Osteoblast (primary cell): ENCODE measurements around the gene HOXB5. TPM values are rescaled to one million over a fixed set of nuclear protein-coding genes. Genes with fewer than 3 reads are reported as not detected.

ENCODE experiments used
- DNase-seq: peaks from one replicate; pipeline ENCODE4 v3.0.0; 2011; ENCODE audit warnings: low spot score, mixed read lengths; ENCODE audit not compliant: insufficient read length; ENCODE audit errors: missing footprints
- H2AFZ ChIP-seq: 2 replicates; pipeline ENCODE4 v1.6.0; 2011; ENCODE audit warnings: mild to moderate bottlenecking, low read length
- H3K27ac ChIP-seq: 2 replicates; pipeline ENCODE4 v1.5.1; 2011; ENCODE audit warnings: mild to moderate bottlenecking, low read depth, low read length, moderate library complexity
- H3K27me3 ChIP-seq: 2 replicates; pipeline ENCODE4 v1.6.0; 2012; ENCODE audit warnings: mild to moderate bottlenecking, control low read depth, inconsistent platforms, low read length, moderate library complexity; ENCODE audit not compliant: insufficient read depth
- H3K36me3 ChIP-seq: 2 replicates; pipeline ENCODE4 v1.5.1; 2011; ENCODE audit warnings: mild to moderate bottlenecking, low read length, control low read depth, moderate library complexity; ENCODE audit not compliant: insufficient read depth
- H3K4me1 ChIP-seq: 2 replicates; pipeline ENCODE4 v1.5.1; 2011; ENCODE audit warnings: mild to moderate bottlenecking, low read length, control low read depth, moderate library complexity; ENCODE audit not compliant: insufficient read depth
- H3K4me2 ChIP-seq: 2 replicates; pipeline ENCODE4 v1.6.0; 2011; ENCODE audit warnings: mild to moderate bottlenecking, low read length; ENCODE audit not compliant: insufficient read depth
- H3K4me3 ChIP-seq: fragments of 200-600 bp; sonication (generic); 3 replicates; pipeline ENCODE4 v1.5.1; 2012; ENCODE audit warnings: mild to moderate bottlenecking, low read length, inconsistent platforms; ENCODE audit not compliant: insufficient read depth
- H3K79me2 ChIP-seq: 2 replicates; pipeline ENCODE4 v1.6.0; 2012; ENCODE audit warnings: mild to moderate bottlenecking, low read length, control low read depth, inconsistent platforms; ENCODE audit not compliant: insufficient read depth
- H3K9me3 ChIP-seq: 2 replicates; pipeline ENCODE4 v1.5.1; 2011; ENCODE audit warnings: low read depth, low read length, control low read depth
- H4K20me1 ChIP-seq: 2 replicates; pipeline ENCODE4 v1.6.0; 2012; ENCODE audit warnings: mild to moderate bottlenecking, low read length, control low read depth; ENCODE audit not compliant: insufficient read depth
- total RNA-seq: library from RNA; depleted of rRNA; stranded (reverse); fragments of >200 nt; gene quantifications from 2 replicates; pipeline ENCODE4 v1.2.3, GENCODE V29; 2012
- TF ChIP-seq, protein P1 (sequence below): IDR thresholded peaks from 2 replicates; pipeline ENCODE4 v1.5.1; 2011; ENCODE audit warnings: mild to moderate bottlenecking, low read depth, low read length, moderate library complexity; ENCODE audit errors: extremely low read depth

The HOXB5 gene
- total RNA-seq, 1 donor, result not detected

DNA sequence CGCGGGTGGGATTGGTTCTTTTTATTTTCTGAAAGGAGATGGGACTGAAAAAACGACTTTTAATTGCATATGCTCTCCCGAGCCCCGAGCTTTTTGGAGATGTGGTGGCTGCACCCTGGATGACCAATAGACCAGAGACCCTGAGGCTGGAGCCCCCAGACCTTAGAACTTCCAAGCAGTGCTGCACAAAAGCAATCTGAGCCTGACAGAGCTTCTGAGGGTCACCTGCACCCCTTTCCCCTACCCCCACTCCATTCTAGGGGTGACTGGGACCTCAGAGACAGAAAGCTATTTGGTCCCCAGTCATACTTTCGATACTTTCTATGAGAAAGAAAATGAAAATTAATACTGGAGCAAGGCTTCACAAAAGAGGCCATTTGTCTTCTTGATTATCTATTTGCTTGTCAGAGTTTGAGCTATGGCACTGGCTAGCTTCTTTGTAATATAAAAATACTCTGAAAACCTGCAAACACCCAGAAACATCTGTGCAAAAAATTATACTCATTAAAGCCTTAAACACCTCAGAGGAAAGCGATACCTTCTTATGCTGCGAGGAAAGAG, 19.0 kb downstream of the HOXB5 start:
- no peak overlapping the region for H3K4me2 ChIP-seq
- no peaks in the 10 kb centered on the region for H4K20me1 ChIP-seq
- H3K9me3 ChIP-seq, result no peaks in the 10 kb centered on the region
- H3K4me1 ChIP-seq, result no peaks in the 10 kb centered on the region
- TF ChIP-seq, protein P1, sequence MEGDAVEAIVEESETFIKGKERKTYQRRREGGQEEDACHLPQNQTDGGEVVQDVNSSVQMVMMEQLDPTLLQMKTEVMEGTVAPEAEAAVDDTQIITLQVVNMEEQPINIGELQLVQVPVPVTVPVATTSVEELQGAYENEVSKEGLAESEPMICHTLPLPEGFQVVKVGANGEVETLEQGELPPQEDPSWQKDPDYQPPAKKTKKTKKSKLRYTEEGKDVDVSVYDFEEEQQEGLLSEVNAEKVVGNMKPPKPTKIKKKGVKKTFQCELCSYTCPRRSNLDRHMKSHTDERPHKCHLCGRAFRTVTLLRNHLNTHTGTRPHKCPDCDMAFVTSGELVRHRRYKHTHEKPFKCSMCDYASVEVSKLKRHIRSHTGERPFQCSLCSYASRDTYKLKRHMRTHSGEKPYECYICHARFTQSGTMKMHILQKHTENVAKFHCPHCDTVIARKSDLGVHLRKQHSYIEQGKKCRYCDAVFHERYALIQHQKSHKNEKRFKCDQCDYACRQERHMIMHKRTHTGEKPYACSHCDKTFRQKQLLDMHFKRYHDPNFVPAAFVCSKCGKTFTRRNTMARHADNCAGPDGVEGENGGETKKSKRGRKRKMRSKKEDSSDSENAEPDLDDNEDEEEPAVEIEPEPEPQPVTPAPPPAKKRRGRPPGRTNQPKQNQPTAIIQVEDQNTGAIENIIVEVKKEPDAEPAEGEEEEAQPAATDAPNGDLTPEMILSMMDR, result no peak
- H3K27me3 ChIP-seq, result peaks cover 97% of the 10 kb centered on the region
- no peak overlapping the region for H2AFZ ChIP-seq
- no peak overlapping the region for H3K27ac ChIP-seq
- DNase-seq, result no peak
- no peaks in the 10 kb centered on the region for H3K79me2 ChIP-seq
- H3K4me3 ChIP-seq, result no peak overlapping the region
- no peaks in the 10 kb centered on the region for H3K36me3 ChIP-seq

DNA sequence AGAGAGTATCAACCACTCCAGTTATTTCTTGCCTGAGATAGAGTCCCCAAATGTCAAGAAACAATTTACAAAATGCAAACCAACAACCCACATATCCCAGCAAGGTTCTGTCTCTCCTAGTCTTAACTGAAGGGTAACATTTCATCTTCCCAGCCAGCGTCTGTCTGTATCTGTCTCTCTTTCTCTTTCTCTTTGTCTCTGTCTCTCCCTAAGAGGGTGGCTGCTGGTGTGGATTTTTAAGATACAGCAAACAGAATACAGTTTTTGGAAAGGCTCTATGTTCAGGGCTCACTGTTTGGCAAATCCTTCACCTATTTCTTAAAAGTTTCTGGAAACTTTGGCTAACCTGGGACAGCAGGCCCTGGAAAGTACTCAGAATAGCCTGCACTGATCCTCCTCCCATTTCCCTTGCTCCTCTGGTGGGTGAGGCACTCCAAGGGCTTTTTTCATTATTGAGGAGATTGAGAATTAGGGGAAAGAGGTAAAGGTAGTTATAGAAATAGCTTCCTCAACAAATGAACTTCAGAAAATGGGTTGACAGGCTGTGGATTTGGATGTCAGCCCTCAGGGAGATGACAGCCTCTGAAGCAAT, 21.7 kb downstream of the HOXB5 start:
- H4K20me1 ChIP-seq, result no peaks in the 10 kb centered on the region
- no peak overlapping the region for H3K4me3 ChIP-seq
- no peak for DNase-seq

DNA sequence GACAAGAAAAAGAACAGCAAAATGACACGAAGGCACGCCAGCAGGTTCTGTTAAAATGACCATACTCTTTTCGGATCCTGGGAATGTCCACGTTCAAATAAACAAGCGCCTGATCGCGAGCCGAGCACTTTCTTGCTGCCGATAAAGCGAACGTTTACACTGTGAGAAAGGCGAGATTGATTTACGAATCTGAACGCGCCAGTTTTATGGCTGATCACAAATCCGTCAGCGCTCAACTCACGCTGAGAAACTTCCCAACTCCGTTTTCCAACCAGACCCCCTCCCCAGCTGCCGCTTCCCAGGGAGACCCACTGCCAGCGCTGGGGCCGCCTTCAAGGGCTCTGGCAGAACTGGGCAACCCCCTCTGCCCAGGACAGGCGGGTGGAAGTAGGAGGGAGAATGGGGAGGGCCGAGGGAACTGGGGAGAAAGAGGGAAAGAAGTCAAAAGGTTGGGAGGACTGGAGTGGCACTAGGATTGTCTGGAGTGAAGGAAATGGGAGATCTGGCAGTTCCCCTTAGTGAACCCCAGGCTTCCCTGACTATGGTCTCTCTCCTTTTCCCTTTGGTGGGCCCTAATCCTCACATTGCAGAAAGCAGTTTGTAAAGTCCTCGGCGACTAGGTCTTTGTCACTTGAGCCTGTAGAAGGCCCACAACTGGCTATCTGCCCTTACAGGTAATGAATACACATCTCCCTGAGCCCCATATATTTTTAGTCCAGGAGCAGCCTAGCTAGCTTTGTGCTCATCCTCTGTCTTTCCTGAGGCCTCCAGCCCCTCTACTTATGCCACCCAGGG, 22.4 kb downstream of the HOXB5 start:
- peaks cover 100% of the 10 kb centered on the region for H3K27me3 ChIP-seq
- H3K36me3 ChIP-seq, result no peaks in the 10 kb centered on the region
- no peak for DNase-seq
- H3K27ac ChIP-seq, result no peak overlapping the region
- H3K4me2 ChIP-seq, result no peak overlapping the region
- H3K4me3 ChIP-seq, result no peak overlapping the region
- no peaks in the 10 kb centered on the region for H3K79me2 ChIP-seq
- TF ChIP-seq, protein P1, result no peak
- no peaks in the 10 kb centered on the region for H3K9me3 ChIP-seq
- H4K20me1 ChIP-seq, result no peaks in the 10 kb centered on the region
- H3K4me1 ChIP-seq, result no peaks in the 10 kb centered on the region
- no peak overlapping the region for H2AFZ ChIP-seq

More for the DNA sequence above, 21.7 kb downstream of the HOXB5 start:
- H3K4me1 ChIP-seq, result no peaks in the 10 kb centered on the region
- H3K9me3 ChIP-seq, result no peaks in the 10 kb centered on the region
- TF ChIP-seq, protein P1, result no peak
- H3K36me3 ChIP-seq, result no peaks in the 10 kb centered on the region
- no peaks in the 10 kb centered on the region for H3K79me2 ChIP-seq
- H3K27ac ChIP-seq, result no peak overlapping the region
- H3K27me3 ChIP-seq, result peaks cover 99% of the 10 kb centered on the region
- no peak overlapping the region for H2AFZ ChIP-seq
- no peak overlapping the region for H3K4me2 ChIP-seq
